GM18498 (cell line): ENCODE data around the gene CDYL.

Source experiments
- ATAC-seq: cut with Tn5 transposase; IDR thresholded peaks from one replicate; pipeline ENCODE4 v1.9.1; 2021; ENCODE audit warnings: mild to moderate bottlenecking, moderate library complexity; ENCODE audit not compliant: unreplicated experiment

Gene CDYL

DNA sequence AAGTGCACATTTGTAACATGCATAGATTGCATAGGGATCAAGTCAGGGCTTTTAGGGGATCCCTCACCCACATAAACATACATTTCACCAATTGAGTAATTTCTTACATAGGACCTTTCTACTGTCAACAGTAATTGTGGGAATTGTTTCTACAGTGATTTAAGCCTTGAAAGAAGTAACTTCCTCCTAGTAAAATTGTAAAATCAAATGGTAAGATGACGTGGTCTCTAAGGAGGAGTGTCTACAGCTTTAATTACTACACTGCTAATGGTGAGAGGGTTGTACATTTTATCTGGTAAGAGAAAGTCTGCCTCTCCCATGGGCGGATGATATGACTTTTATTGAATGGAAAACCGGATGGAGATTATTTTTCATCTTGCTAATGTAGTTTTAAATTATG lies 129.6 kb downstream of the CDYL start:
- ATAC-seq, result no peak

DNA sequence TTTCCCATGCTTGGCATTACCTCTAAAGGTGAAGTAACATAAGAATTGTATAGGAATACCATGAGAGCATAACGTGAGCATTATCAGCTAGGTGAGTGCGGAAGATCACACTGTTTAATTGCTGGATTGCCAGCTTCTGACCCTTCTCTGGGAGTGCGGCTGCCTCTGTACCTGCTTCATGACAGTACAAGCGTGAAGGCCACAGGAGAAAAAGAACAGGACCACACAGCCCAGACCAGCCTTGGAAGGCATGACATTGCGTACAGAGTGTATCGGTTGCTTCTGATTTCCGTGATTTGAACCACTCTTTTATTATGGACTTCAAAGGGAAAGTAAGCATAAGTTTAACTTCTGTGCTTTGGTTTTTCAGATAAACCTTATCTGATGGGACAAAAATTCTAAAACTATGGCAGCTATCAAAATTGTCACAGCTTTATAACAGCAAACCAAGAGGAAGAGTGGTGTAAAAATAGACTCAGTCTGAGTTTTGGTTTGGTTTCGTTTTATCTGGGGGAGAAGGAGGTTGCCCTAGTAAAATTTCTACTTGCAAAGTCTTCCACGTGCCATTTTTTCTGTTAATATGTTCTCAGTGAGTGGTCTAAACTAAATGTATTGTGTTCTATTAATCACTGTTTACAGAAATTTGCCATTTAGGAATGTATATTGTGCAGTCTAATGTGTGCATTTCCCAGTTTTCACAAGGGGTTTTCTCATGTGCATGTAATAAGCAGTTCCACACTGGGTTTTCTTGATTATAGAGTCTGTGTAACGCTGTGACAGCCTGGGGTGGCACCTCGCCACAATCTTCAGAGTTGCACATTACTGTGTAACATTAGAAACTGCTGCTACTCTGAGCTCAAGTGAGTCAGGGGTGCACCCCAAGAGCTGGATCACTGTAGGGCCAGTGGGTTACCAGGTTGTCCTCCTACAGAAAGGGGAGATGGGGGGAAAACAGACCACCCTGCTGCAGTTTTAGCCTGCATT lies 130.4 kb downstream of the CDYL start:
- peak; percentile 60 for ATAC-seq

DNA sequence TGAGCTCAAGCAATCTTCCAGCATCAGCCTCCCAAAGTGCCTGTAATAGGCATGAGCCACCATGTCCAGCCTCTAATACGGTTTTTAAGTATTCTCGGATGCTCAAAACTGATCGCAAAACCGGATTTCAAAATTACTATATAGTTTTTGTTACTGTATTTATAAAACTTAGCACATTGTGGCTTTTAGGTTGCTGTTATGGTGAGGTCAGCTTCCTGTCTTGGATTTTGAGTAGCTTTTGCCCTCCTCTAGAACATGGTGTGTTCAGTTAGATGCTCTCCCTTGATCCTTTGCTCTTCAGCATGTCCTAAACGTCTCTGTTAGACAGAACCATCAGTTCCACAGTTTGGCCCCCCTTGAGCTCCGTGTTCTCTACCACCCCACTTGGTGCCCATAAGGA lies 131.4 kb downstream of the CDYL start:
- ATAC-seq, result peak; percentile 43

DNA sequence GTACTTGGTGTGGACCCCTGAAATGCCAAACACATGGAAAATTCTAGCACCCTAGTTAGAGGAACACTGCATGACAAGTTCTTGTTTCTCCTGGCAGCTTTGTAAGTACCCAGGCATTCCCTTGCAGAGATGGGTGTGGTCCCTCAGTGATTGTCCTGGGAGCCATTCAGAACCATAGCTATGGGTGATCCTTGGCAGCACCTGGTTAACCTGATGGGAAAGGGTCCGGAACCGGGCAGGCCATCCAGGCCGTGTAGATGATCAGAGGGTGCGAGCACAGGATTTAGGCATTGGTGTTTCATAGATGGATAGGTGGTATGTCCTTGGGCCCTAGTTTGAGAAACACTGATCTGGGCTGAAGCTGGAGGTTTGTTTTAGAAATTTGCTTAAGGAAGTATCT lies 131.9 kb downstream of the CDYL start:
- no peak for ATAC-seq

DNA sequence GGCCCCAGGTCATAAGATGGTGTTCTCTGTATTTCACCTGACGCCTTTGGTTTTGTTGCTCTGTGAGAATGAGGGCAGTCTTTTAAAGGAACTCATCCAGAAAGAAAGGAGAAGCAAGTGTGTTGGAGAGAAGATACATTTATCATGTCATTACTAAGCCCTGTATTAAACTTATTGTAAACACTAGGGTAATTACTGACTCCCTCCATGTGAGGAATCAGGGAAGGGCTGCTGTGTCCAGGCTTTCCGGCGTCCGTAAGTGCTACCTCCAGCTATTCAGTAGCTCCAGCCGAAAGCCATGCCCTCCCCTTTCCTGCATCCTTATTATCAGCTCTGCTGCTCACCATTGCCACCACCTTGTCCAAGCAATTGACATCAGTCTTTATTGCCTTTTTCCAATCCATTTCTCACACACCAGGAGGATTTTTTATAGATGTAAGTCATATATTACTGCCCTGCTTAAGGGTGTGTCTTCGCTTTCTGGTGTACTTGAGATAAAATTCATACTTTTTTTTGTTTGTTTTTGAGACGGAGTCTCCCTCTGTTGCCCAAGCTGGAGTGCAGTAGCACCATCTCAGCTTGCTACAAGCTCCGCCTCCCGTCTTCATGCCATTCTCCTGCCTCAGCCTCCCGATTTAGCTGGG lies 133.0 kb downstream of the CDYL start:
- ATAC-seq, result no peak

- no peak for ATAC-seq
Observed at GRCh38 chr6:4910037-4910760, 134.0 kb downstream of the CDYL start.

DNA sequence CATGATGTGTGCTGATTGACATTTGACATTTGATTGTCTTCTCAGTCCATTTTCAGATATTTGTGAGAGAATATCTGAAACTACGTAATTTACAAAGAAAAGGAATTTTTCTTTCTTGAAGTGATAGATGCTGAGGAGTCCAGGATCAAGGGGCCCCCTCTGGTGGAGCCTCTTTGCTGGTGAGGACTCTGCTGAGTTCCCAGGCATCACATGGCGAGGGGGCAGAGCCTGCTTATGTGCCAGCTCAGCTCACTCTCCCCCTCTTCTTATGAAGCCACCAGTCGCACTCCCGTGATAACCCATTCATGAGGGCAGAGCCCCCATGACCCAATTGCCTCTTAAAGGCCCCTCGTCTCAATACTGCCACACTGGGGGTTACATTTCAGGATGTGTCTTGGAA lies 136.4 kb downstream of the CDYL start:
- ATAC-seq, result no peak

- no peak for ATAC-seq
Observed at GRCh38 chr6:4913705-4914419, 137.7 kb downstream of the CDYL start.

GRCh38 chr6:4914420-4915159 lies 138.4 kb downstream of the CDYL start:
- ATAC-seq, result no peak

GRCh38 chr6:4916954-4917561 lies 140.9 kb downstream of the CDYL start:
- ATAC-seq, result no peak

- ATAC-seq, result no peak
Observed at GRCh38 chr6:4920914-4921410, 144.8 kb downstream of the CDYL start.

DNA sequence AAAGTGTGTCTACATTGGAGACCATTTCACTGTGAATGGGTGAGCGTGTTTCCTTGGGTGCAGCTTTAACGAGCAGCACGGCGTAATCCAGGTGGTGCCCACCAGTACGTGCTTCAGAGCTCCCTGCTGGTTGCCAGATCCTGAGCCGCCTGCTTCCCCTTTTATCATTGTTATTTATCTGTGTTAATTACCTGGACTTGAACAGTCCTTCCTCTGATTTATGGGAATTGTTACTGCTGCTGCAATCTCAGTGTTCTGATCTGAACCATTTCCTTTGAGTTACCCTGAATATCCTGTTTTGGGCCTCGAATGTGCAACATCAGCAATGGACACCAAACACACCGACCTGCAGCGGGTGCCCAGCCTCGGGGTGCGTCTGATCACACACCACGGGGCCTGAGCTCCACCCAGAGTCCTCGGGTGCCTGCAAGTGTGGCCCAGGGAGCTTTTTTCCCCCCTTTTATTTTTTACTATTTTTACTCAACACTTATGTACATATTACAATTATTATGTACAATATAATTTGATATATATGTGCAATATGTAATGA lies 146.4 kb downstream of the CDYL start:
- no peak for ATAC-seq

DNA sequence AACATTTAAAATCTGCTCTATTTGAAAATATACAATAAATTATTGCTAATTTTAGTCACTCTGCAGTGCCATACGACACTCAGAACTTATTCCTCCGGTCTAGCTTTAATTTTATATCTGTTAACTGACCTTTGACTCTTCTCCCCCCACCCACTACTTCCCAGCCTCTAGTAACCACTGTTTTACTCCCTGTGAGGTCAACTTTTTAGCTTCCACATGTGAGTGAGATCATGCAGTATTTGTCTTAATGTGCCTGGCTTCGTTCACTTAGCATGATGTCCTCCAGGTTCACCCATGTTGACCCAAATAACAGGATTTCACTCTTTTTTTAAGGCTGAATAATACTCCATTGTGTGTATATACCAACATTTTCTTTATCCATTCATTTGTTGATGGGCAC lies 146.9 kb downstream of the CDYL start:
- ATAC-seq, result no peak

- ATAC-seq, result no peak
Observed at GRCh38 chr6:4924661-4925271, 148.6 kb downstream of the CDYL start.

DNA sequence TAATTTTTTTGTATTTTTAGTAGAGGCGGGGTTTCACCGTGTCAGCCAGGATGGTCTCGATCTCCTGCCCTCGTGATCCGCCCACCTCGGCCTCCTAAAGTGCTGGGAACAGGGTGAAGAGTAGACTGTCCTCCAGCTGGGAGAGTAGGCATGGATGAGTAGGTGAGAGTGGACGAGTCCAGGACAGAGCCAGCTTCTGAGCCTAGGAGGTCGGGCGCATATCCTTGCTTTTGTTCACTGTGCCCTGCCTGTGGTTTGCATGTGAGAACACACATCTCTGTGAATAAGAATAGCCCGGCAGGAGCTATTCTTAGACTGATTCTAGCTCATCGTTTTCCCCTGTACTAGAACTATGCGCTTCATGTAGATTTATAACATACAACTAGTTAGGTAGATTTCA lies 149.4 kb downstream of the CDYL start:
- ATAC-seq, result no peak

DNA sequence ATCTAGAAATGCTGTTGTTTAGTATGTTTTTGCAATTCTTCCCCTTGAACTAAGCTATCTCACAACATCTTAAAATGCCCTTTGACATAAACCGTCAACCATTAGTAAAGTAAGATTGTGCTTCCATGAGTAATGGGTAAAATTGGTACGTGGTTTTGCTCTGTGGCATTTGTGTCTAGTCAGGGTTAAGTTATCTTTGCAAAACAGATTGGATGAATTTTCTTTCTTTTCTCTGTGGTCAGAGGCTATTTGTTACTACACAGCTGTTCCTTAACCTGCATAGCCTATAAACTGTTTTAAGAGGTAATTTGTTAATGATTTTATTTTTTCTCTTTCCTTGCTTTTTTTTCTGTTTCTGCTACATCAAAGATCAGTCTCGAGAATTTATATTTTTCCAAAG lies 152.2 kb downstream of the CDYL start:
- ATAC-seq, result no peak

- ATAC-seq, result no peak
Observed at GRCh38 chr6:4929097-4929718, 153.0 kb downstream of the CDYL start.

DNA sequence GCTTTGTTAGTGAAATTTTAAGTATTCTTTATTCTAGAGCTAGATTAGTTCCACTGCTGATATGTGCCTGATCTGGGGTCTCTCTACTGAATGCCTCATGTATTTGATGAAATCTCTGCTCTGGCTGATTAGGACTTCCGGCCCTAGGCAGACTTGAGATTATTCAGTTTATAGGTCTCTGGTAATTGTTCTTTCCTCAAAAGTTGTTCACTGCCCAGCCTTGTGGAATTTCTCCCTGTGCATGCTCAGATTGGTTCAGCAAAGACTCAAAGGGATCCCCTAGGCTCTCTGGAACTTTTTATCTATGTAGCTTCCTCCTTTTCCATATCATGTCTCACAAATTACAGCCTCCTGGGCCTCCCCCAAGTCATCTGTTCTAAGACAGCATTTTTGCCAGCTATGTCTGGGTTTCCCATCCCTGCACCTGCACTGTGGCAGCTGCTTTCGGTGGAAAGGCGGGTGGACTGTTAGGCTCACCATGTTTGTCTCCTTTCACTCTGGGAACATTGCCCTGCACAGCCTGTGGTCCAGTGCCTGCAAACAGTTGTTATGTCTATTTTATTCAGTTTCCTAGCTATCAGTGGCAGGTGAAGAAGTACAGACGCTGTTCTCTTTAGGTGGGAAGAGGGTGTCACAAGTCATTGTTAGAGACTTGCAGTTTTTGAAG lies 154.0 kb downstream of the CDYL start:
- no peak for ATAC-seq
